Measurements from ENCODE around the gene SNRNP48. TPM values are rescaled to one million over a fixed set of nuclear protein-coding genes. Genes with fewer than 3 reads are reported as not detected.

The SNRNP48 gene
- total and polyA plus RNA-seq, 2 of the 8 experiments (the other 6 are each of a cell fraction or from before 2014, with no cell fraction given) = 7.7 to 21.0 TPM

- H2AK5ac ChIP-seq (ENCODE audit: low read depth, low read length) = no peak overlapping the region
- DNase-seq (ENCODE audit: low read depth in 1 of 2, low spot score in 2 of 2) = no peak
- H3K27me3 ChIP-seq (replicated peaks in 1 of 4; ENCODE audit: control insufficient read depth in 3 of 4, extremely low read depth in 1 of 4, insufficient read depth in 3 of 4, low read length in 3 of 4) = no peaks in the 10 kb centered on the region
- H4K5ac ChIP-seq (ENCODE audit: insufficient read length, low read depth, low read length) = no peak overlapping the region
- peaks cover 7% of the 10 kb centered on the region for H3K79me1 ChIP-seq (ENCODE audit: low read depth, low read length)
- peaks cover 0 to 12% of the 10 kb centered on the region in 2 experiments for H4K20me1 ChIP-seq (replicated peaks in 1 of 2; ENCODE audit: control insufficient read depth in 1 of 2, insufficient read depth in 2 of 2, low read length in 2 of 2)
- no peak overlapping the region for H3K27ac ChIP-seq (ENCODE audit: low read depth, low read length)
- H4K8ac ChIP-seq (ENCODE audit: extremely low read depth, insufficient read depth, low read length) = no peak overlapping the region
- H4K91ac ChIP-seq (replicated peaks; ENCODE audit: insufficient read length, low read length) = no peak overlapping the region
- no peak overlapping the region for H3K23ac ChIP-seq (ENCODE audit: insufficient read length)
- peaks cover 5 to 25% (median 16%) of the 10 kb centered on the region in 4 experiments for H3K36me3 ChIP-seq (ENCODE audit: control insufficient read depth in 2 of 4, insufficient read depth in 4 of 4, low read length in 3 of 4)
- no peak for FAIRE-seq
- peak overlapping the region; percentile 74 to 91 (median 76) for H3K4me3 ChIP-seq (ENCODE audit: extremely low read depth in 1 of 4, insufficient read depth in 2 of 4, low read depth in 3 of 4, low read length in 4 of 4)
- no peaks in the 10 kb centered on the region for H3K9me3 ChIP-seq (ENCODE audit: insufficient read depth in 2 of 2, low read depth in 1 of 2, low read length in 1 of 2)
- H2AFZ ChIP-seq (ENCODE audit: low read length) = no peak overlapping the region
- peaks cover 9% of the 10 kb centered on the region for H3K23me2 ChIP-seq (ENCODE audit: low read depth, low read length)
- H2BK20ac ChIP-seq (ENCODE audit: low read length) = no peak overlapping the region
- peaks cover 6 to 35% of the 10 kb centered on the region in 2 experiments for H3K79me2 ChIP-seq (ENCODE audit: control insufficient read depth in 1 of 2, insufficient read depth in 2 of 2, low read length in 2 of 2)
- no peak overlapping the region for H2BK5ac ChIP-seq (ENCODE audit: low read depth, low read length)
- TF ChIP-seq TEAD4 (IDR thresholded peaks at IDR 0.05; ENCODE audit: low read depth, low read length) (0 out of 2 replicates have a peak, but pooled peaks have one; percentile 20), RFX5 (IDR thresholded peaks at IDR 0.05; ENCODE audit: borderline replicate concordance, low read depth, low read length) (no peak)
- peaks cover 0 to 10% (median 2%) of the 10 kb centered on the region in 4 experiments; a peak in 2 of 7 replicates for H3K4me1 ChIP-seq (replicated peaks in 1 of 4; ENCODE audit: control insufficient read depth in 3 of 4, insufficient read depth in 4 of 4, low read length in 3 of 4)
- peak overlapping the region in 2 of 4 experiments; percentile 63 to 77; a peak in 3 of 7 replicates for H3K9ac ChIP-seq (replicated peaks in 1 of 4; ENCODE audit: extremely low read depth in 1 of 4, low read depth in 3 of 4, low read length in 3 of 4)
- no peak overlapping the region for H2BK15ac ChIP-seq (ENCODE audit: low read length)
- H2BK120ac ChIP-seq (replicated peaks; ENCODE audit: low read depth, low read length) = no peak overlapping the region
- ChIA-PET CTCF (ENCODE audit: partially characterized antibody) (interaction anchor here (1.2 to 1.7 kb wide), 2 partner anchors 24 to 316 kb away, joined by 4 to 7 read pairs; no protein-coding TSS in a partner anchor), POLR2A (ENCODE audit: partially characterized antibody) (interaction anchor here (1.2 to 1.3 kb wide), 3 partner anchors 10 to 201 kb away, joined by 3 to 5 read pairs (median 4); partner anchors contain the start of genes CAGE1 and RIOK1)
- no peak overlapping the region for H3K18ac ChIP-seq (ENCODE audit: extremely low read depth, low read length)
- H2BK12ac ChIP-seq (ENCODE audit: low read depth, low read length) = no peak overlapping the region
- H3K14ac ChIP-seq (ENCODE audit: insufficient read length) = no peak overlapping the region
- peak overlapping the region; percentile 75 to 79 for H3K4me2 ChIP-seq (ENCODE audit: insufficient read depth in 1 of 2, low read depth in 2 of 2, low read length in 2 of 2)
- 35% methylated on average over 10 of the region's 10 CpGs; no CpG with 5 or more reads in 1 of the 2 experiments for WGBS, 2 experiments (ENCODE audit: extremely low coverage in 1 of 2, insufficient coverage in 1 of 2, insufficient read length in 1 of 2, insufficient replicate concordance in 2 of 2, low coverage in 1 of 2, low lambda C conversion rate in 2 of 2, missing lambda C conversion rate in 1 of 2)
- H3K4ac ChIP-seq (replicated peaks; ENCODE audit: insufficient read length, low read depth, low read length) = no peak overlapping the region
- no peak overlapping the region for H3K56ac ChIP-seq (replicated peaks; ENCODE audit: insufficient read length, low read depth, low read length)
Measured at GRCh38 chr6:7590918-7591302, 912 bp downstream of the SNRNP48 start.

All from H1 (cell line).